ENCODE data around the gene PLCH2. TPM values are rescaled to one million over a fixed set of nuclear protein-coding genes. Genes with fewer than 3 reads are reported as not detected.
A peak's percentile ranks its signal among the peaks of the same experiment; 100 is the strongest.

The PLCH2 gene
- total RNA-seq, 1 experiment from 2014 or later, result not detected

DNA sequence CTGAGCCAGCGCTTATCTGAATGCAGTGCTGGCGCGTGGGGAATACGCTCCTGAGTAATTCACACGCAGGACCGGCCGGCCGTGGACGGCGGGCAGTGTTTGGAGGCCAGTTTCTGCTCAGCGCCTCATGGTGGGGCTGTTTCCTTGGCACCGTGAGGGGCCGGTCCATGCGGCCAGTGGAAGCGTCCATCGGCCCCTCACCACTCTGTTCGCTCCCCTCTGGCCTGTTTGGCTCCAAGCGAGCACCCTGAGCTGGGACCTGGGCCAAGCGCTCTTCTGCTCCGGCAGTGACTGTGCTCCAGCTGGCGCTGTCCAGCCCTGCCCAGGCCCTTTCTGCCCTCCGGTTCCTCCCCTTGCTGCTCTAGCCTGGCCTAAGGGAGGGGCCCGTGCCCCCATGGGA lies 16.3 kb upstream of the PLCH2 start:
- intact Hi-C loops (cut with micrococcal nuclease; ENCODE audit: unreplicated experiment), result no loop called here
- Histone ChIP-seq H3K27me3 (replicated peaks; ENCODE audit: insufficient read depth, low read depth, low read length, poor library complexity) (peaks cover 43% of the 10 kb centered on the region), H3K9me3 (ENCODE audit: low read depth, low read length, poor library complexity, severe bottlenecking) (no peaks in the 10 kb centered on the region), H3K4me1 (ENCODE audit: insufficient read depth, low read length, poor library complexity, severe bottlenecking) (no peaks in the 10 kb centered on the region), H3K36me3 (ENCODE audit: insufficient read depth, low read length, poor library complexity, severe bottlenecking) (no peaks in the 10 kb centered on the region), H3K27ac (ENCODE audit: low read depth, low read length, poor library complexity, severe bottlenecking) (no peak overlapping the region), H3K4me3 (ENCODE audit: low read depth, low read length, poor library complexity, severe bottlenecking) (no peak overlapping the region)
- no peak for DNase-seq (ENCODE audit: low spot score)
- 0 out of 2 replicates have a peak, but pooled peaks have one; percentile 13 for TF ChIP-seq CTCF (conservative IDR thresholded peaks at IDR 0.05; ENCODE audit: low read depth, low read length)
- no peak for TF ChIP-seq EZH2 (IDR thresholded peaks at IDR 0.05; ENCODE audit: borderline replicate concordance, low read depth, low read length, poor library complexity, severe bottlenecking)
- POLR2A ChIA-PET (ENCODE audit: low non-redundant PET), result no interaction called here
- CTCF ChIA-PET, result no interaction called here
- BruUV-seq (replicated peaks), result no TSS peak

DNA sequence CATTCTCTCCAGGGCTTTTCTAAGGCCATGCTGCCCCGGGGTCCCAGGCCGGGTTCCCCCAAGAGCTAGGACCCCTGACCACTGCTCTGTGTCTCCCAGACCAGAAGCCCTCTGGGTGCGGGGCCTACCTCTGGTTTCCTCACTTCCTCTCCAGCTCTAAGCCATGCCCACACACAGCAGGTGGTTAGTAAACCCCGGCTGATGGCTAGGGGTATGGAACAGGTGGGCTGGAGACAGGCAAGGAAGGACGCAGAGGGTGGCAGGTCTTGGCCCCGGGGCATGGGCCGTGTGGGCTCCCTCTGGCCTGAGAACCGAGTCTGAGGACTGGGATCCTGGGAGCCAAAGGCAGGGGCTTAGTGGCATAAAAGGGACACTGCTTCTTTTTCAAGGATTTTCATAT lies 15.9 kb upstream of the PLCH2 start:
- intact Hi-C loops (cut with micrococcal nuclease; ENCODE audit: unreplicated experiment), result no loop called here
- no peak overlapping the region for H3K4me3 ChIP-seq (ENCODE audit: low read depth, low read length, poor library complexity, severe bottlenecking)
- no peaks in the 10 kb centered on the region for H3K36me3 ChIP-seq (ENCODE audit: insufficient read depth, low read length, poor library complexity, severe bottlenecking)
- CTCF ChIA-PET, result interaction anchor here (0.5 kb wide), 1 partner anchor 123 kb away, joined by 3 read pairs; no protein-coding TSS in a partner anchor
- DNase-seq (ENCODE audit: low spot score), result no peak
- H3K9me3 ChIP-seq (ENCODE audit: low read depth, low read length, poor library complexity, severe bottlenecking), result no peaks in the 10 kb centered on the region
- no peak for TF ChIP-seq CTCF (conservative IDR thresholded peaks at IDR 0.05; ENCODE audit: low read depth, low read length)
- no peak for TF ChIP-seq EZH2 (IDR thresholded peaks at IDR 0.05; ENCODE audit: borderline replicate concordance, low read depth, low read length, poor library complexity, severe bottlenecking)
- no peaks in the 10 kb centered on the region for H3K4me1 ChIP-seq (ENCODE audit: insufficient read depth, low read length, poor library complexity, severe bottlenecking)
- no peak overlapping the region for H3K27ac ChIP-seq (ENCODE audit: low read depth, low read length, poor library complexity, severe bottlenecking)
- H3K27me3 ChIP-seq (replicated peaks; ENCODE audit: insufficient read depth, low read depth, low read length, poor library complexity), result peaks cover 47% of the 10 kb centered on the region
- no TSS peak for BruUV-seq (replicated peaks)
- POLR2A ChIA-PET (ENCODE audit: low non-redundant PET), result no interaction called here

- TF ChIP-seq CTCF (conservative IDR thresholded peaks at IDR 0.05; ENCODE audit: low read depth, low read length) (no peak), EZH2 (IDR thresholded peaks at IDR 0.05; ENCODE audit: borderline replicate concordance, low read depth, low read length, poor library complexity, severe bottlenecking) (no peak)
- Histone ChIP-seq H3K36me3 (ENCODE audit: insufficient read depth, low read length, poor library complexity, severe bottlenecking) (no peaks in the 10 kb centered on the region), H3K27me3 (replicated peaks; ENCODE audit: insufficient read depth, low read depth, low read length, poor library complexity) (peaks cover 51% of the 10 kb centered on the region), H3K4me1 (ENCODE audit: insufficient read depth, low read length, poor library complexity, severe bottlenecking) (no peaks in the 10 kb centered on the region), H3K4me3 (ENCODE audit: low read depth, low read length, poor library complexity, severe bottlenecking) (no peak overlapping the region), H3K27ac (ENCODE audit: low read depth, low read length, poor library complexity, severe bottlenecking) (no peak overlapping the region), H3K9me3 (ENCODE audit: low read depth, low read length, poor library complexity, severe bottlenecking) (no peaks in the 10 kb centered on the region)
- POLR2A ChIA-PET (ENCODE audit: low non-redundant PET), result no interaction called here
- CTCF ChIA-PET, result no interaction called here
- no peak for DNase-seq (ENCODE audit: low spot score)
- intact Hi-C loops (cut with micrococcal nuclease; ENCODE audit: unreplicated experiment), result no loop called here
- no TSS peak for BruUV-seq (replicated peaks)
Observed at GRCh38 chr1:2460996-2461751, 14.9 kb upstream of the PLCH2 start.

Measured in A673 (cell line).